Measurements from ENCODE around the gene LTBP1.

LTBP1 gene

GRCh38 chr2:33115728-33116127 is 169.0 kb downstream of the LTBP1 start:
- no peak for TF ChIP-seq Cebpa-rat (IDR thresholded peaks at IDR 0.05)
- no peak overlapping the region for H3K27ac ChIP-seq
- H3K4me1 ChIP-seq: no peaks in the 10 kb centered on the region
- no peaks in the 10 kb centered on the region; the same call in 1 of the 2 replicates for H3K27me3 ChIP-seq
- H3K9me3 ChIP-seq: no peaks in the 10 kb centered on the region
- no peaks in the 10 kb centered on the region for H4K20me1 ChIP-seq
- H3K4me3 ChIP-seq: no peak overlapping the region
- H3K9ac ChIP-seq: no peak overlapping the region
- H3K4me2 ChIP-seq: no peak overlapping the region
- no peaks in the 10 kb centered on the region for H3K36me3 ChIP-seq

GRCh38 chr2:33116799-33117198 is 170.0 kb downstream of the LTBP1 start:
- Histone ChIP-seq H3K27me3 (no peaks in the 10 kb centered on the region; the same call in 1 of the 2 replicates), H3K4me2 (no peak overlapping the region), H3K4me1 (no peaks in the 10 kb centered on the region), H4K20me1 (no peaks in the 10 kb centered on the region), H3K27ac (no peak overlapping the region), H3K36me3 (no peaks in the 10 kb centered on the region), H3K4me3 (no peak overlapping the region), H3K9me3 (no peaks in the 10 kb centered on the region), H3K9ac (no peak overlapping the region)
- TF ChIP-seq Cebpa-rat (IDR thresholded peaks at IDR 0.05): no peak

DNA sequence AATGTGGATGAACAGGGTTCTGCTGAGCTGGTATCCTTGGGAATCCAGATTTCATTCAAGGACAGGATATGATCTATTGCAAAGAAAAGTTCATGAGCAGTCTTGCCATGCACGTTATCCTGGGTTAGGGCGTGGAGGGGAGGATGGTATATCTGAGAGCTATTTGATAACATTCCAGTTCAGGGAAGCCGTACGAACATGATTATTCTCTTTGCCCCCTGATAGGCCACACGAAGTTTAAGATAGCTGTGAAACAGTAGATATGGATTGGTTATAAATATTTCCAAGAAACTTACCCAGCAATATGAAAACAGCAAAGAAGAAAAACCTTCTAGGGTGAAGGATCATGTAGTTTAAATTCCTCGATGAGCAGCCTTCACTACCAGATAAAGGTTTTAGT is 171.9 kb downstream of the LTBP1 start:
- no peaks in the 10 kb centered on the region; the same call in 1 of the 2 replicates for H3K27me3 ChIP-seq
- H3K9ac ChIP-seq: no peak overlapping the region
- H4K20me1 ChIP-seq: no peaks in the 10 kb centered on the region
- H3K4me3 ChIP-seq: no peak overlapping the region
- H3K9me3 ChIP-seq: no peaks in the 10 kb centered on the region
- no peak overlapping the region for H3K27ac ChIP-seq
- no peaks in the 10 kb centered on the region for H3K4me1 ChIP-seq
- no peaks in the 10 kb centered on the region for H3K36me3 ChIP-seq
- TF ChIP-seq Cebpa-rat (IDR thresholded peaks at IDR 0.05): no peak
- no peak overlapping the region for H3K4me2 ChIP-seq

DNA sequence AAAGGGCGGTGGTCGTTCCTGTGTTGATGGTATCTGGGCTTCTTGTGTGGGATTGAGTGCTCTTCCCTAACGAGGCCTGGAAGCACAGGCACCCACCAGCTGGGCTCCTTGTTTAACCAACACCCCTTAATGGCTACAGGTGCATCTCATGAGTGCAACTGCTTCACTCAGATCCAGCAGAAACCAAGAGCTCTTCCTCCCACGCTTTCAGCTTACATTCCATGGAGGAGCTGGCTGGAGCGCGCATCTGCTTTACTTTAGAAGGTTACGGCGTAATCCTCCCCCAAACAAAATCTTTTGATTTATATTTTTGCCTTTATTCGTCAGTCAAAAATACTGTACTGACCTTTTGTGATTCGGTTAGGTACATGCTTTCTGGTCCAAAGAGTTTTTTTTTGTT is 174.7 kb downstream of the LTBP1 start:
- H3K4me2 ChIP-seq: no peak overlapping the region
- TF ChIP-seq Cebpa-rat (IDR thresholded peaks at IDR 0.05): no peak

DNA sequence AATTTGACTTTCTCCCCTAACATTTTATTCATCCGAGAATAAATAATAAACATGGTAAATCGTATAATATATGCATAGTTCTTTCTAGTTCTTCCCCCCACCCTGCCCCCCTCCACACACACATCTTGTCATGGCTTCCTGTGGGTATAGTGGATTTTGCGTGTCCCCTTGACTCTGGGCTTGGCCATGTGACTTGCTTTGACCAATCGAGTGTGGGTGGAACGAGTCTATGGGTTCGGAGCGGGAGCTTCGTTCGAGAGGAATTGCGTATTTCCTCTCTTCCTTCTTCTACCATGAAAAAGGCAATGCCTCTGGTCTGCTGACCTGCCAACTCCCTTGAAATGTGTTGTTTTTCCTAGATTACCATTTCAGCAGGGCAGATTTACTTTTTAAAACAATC is 175.2 kb downstream of the LTBP1 start:
- H3K27ac ChIP-seq: no peak overlapping the region
- H4K20me1 ChIP-seq: no peaks in the 10 kb centered on the region
- no peak overlapping the region for H3K9ac ChIP-seq
- H3K4me3 ChIP-seq: no peak overlapping the region
- no peaks in the 10 kb centered on the region for H3K4me1 ChIP-seq
- H3K36me3 ChIP-seq: no peaks in the 10 kb centered on the region
- H3K4me2 ChIP-seq: no peak overlapping the region
- no peak for TF ChIP-seq Cebpa-rat (IDR thresholded peaks at IDR 0.05)
- no peaks in the 10 kb centered on the region; the same call in 1 of the 2 replicates for H3K27me3 ChIP-seq
- no peaks in the 10 kb centered on the region for H3K9me3 ChIP-seq

More for the DNA sequence above, 174.7 kb downstream of the LTBP1 start:
- Histone ChIP-seq H3K27me3 (no peaks in the 10 kb centered on the region; the same call in 1 of the 2 replicates), H4K20me1 (no peaks in the 10 kb centered on the region), H3K9ac (no peak overlapping the region), H3K9me3 (no peaks in the 10 kb centered on the region), H3K4me3 (no peak overlapping the region), H3K4me1 (no peaks in the 10 kb centered on the region), H3K27ac (no peak overlapping the region), H3K36me3 (no peaks in the 10 kb centered on the region)

- H3K4me2 ChIP-seq: no peak overlapping the region
- no peak overlapping the region for H3K27ac ChIP-seq
- H3K27me3 ChIP-seq: no peaks in the 10 kb centered on the region
- no peak overlapping the region for H3K9ac ChIP-seq
- H3K4me3 ChIP-seq: no peak overlapping the region
- no peaks in the 10 kb centered on the region for H3K9me3 ChIP-seq
- H3K4me1 ChIP-seq: no peaks in the 10 kb centered on the region
- TF ChIP-seq Cebpa-rat (IDR thresholded peaks at IDR 0.05): no peak
- no peaks in the 10 kb centered on the region for H3K36me3 ChIP-seq
- no peaks in the 10 kb centered on the region for H4K20me1 ChIP-seq
Observed at GRCh38 chr2:33122726-33123125, 176.0 kb downstream of the LTBP1 start.

DNA sequence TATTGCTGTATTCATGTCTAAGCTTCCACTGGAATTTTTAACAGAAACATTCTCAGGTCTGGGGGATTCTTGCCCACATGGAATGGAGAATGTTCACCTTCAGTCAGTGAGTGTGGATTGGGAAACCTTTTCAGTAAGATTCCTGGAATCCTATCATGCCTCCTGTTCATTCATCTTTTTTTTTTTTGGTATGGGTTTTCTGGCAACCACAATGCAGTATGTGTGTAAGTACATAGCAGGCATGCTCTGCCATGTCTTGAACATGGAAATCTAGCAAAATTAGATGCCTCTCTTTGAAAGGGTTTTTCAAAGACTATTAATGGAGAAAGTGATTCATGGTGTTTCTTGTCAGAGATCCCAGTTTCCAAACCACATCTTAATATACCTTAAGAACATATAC is 176.5 kb downstream of the LTBP1 start:
- Histone ChIP-seq H3K4me3 (no peak overlapping the region), H3K9me3 (no peaks in the 10 kb centered on the region), H4K20me1 (no peaks in the 10 kb centered on the region), H3K27ac (no peak overlapping the region), H3K4me1 (no peaks in the 10 kb centered on the region), H3K27me3 (no peaks in the 10 kb centered on the region), H3K9ac (no peak overlapping the region), H3K4me2 (no peak overlapping the region), H3K36me3 (no peaks in the 10 kb centered on the region)
- TF ChIP-seq Cebpa-rat (IDR thresholded peaks at IDR 0.05): no peak

- H3K27me3 ChIP-seq: no peaks in the 10 kb centered on the region
- no peak overlapping the region for H3K9ac ChIP-seq
- H3K27ac ChIP-seq: no peak overlapping the region
- no peaks in the 10 kb centered on the region for H3K4me1 ChIP-seq
- no peak for TF ChIP-seq Cebpa-rat (IDR thresholded peaks at IDR 0.05)
- H3K4me2 ChIP-seq: no peak overlapping the region
- H3K4me3 ChIP-seq: no peak overlapping the region
- H3K36me3 ChIP-seq: no peaks in the 10 kb centered on the region
- no peaks in the 10 kb centered on the region for H4K20me1 ChIP-seq
- H3K9me3 ChIP-seq: no peaks in the 10 kb centered on the region
Observed at GRCh38 chr2:33126552-33126951, 179.8 kb downstream of the LTBP1 start.

GRCh38 chr2:33126958-33127357 is 180.2 kb downstream of the LTBP1 start:
- no peak overlapping the region for H3K27ac ChIP-seq
- H3K4me3 ChIP-seq: no peak overlapping the region
- no peak overlapping the region for H3K9ac ChIP-seq
- H4K20me1 ChIP-seq: no peaks in the 10 kb centered on the region
- TF ChIP-seq Cebpa-rat (IDR thresholded peaks at IDR 0.05): no peak
- H3K4me1 ChIP-seq: no peaks in the 10 kb centered on the region
- no peak overlapping the region for H3K4me2 ChIP-seq
- H3K36me3 ChIP-seq: no peaks in the 10 kb centered on the region
- no peaks in the 10 kb centered on the region for H3K27me3 ChIP-seq
- H3K9me3 ChIP-seq: no peaks in the 10 kb centered on the region

DNA sequence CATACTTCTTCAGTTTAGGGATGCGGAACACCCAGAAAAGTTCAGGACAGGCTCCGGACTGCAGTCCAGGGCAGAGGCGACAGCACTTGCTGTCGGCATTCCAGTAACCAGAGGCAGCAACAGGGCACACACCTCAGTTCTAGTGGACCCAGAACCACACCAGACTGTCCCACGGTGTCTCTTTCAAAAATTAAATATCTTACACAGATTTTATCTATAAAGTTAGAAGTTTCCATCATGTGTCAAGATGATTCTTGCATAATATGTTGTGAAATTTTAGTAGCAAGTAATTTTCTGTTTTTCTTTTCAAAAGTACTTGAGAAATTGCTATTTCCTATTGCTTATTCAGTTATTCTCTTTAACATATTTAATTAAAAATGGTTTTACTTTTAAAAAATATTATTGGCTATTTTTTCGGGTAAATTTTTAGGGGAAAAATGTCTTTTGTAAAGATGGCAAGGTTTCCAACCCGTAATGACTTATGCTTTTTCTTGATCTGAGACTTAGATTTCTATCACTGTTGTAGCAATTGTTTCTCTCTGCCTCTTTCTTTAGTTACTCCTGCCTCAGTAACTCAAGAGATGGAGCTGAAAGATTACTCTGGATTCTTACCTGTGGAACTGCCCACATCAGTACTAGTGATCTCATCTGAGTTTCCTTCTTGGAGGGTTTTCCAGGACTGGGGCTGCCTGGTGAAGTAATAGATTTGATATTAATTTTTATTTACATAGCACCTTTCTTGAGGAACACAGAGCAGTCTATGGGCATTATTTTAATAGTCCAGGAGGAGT is 182.7 kb downstream of the LTBP1 start:
- TF ChIP-seq Cebpa-rat (IDR thresholded peaks at IDR 0.05): no peak
- H4K20me1 ChIP-seq: no peaks in the 10 kb centered on the region
- H3K27me3 ChIP-seq: no peaks in the 10 kb centered on the region
- no peak overlapping the region for H3K4me3 ChIP-seq
- no peaks in the 10 kb centered on the region for H3K36me3 ChIP-seq
- H3K9ac ChIP-seq: no peak overlapping the region
- H3K9me3 ChIP-seq: no peaks in the 10 kb centered on the region
- no peak overlapping the region for H3K4me2 ChIP-seq
- no peak overlapping the region for H3K27ac ChIP-seq
- no peaks in the 10 kb centered on the region for H3K4me1 ChIP-seq

Measured in BLaER1 (cell line).